Measurements from ENCODE around the gene DYRK2. TPM values are rescaled to one million over a fixed set of nuclear protein-coding genes. Genes with fewer than 3 reads are reported as not detected.

The DYRK2 gene
- total RNA-seq, 1 donor from 2014 or later: 45.8 TPM

GRCh38 chr12:67638694-67639093 is 9.9 kb upstream of the DYRK2 start:
- ATAC-seq (ENCODE audit: poor library complexity) (no peak), DNase-seq (no peak)
- intact Hi-C loops (cut with DNase I): no loop called here

DNA sequence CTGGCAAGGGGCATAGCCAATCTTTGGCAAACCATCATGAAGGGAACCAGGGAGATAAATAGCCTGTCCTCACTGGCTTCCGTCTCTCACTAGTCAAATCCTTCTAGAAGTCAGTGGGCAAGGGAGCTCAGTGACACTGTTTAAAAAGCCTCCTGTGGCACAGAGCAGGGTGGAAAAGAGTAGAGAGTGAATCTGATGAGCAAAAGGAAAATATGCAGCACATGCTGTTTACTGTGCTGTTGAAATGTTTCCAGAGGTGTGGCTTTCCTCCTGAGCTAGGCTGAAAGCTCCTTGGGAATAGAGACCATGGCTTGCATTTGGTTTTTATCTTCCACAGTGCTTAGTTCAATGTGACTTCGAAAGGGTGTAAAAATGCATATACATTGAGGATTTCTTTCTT is 7.7 kb upstream of the DYRK2 start:
- intact Hi-C loops (cut with DNase I): no loop called here
- ATAC-seq (ENCODE audit: poor library complexity) (no peak), DNase-seq (no peak)

DNA sequence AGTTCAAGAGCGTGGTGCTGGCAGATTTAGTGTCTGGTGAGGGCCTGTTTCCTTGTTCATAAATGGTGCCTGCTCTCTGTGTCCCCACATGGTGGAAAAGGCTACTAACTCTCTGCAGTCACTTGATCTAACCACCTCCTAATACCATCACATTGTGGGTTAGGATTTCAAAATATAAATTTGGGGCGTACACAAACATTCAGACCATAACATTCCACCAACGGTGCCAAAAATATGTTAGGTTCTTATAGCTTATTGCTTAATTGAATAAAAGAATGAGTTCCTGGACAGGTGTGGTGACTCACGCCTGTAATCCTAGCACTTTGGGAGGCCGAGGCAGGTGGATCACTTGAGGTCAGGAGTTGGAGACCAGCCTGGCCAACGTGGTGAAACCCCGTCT is 3.4 kb upstream of the DYRK2 start:
- DNase-seq (no peak), ATAC-seq (ENCODE audit: poor library complexity) (no peak)
- intact Hi-C loops (cut with DNase I): no loop called here

- intact Hi-C loops (cut with DNase I): no loop called here
- ATAC-seq (ENCODE audit: poor library complexity) (no peak), DNase-seq (no peak)
These were observed 2.9 kb upstream of the DYRK2 start for GRCh38 chr12:67645601-67646000.

DNA sequence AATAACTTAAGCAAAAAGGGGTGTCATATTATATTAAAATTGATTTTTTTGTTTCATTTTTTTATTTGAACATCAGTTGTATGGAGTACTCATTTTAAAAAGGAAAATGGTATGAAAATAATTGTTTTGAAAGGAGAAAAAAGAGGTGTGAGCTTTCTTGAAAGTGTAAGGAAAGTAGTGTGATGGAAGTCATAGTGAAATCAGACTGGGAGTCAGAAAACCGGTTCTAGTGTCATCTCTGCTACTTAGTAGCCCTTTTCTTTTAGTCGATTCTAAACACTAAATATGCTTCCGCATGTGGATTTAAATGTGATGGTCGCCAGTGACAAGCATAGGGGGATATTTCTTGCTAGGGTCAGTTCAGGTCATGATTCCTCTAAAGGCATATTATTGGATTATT is 1.8 kb upstream of the DYRK2 start:
- DNase-seq (no peak), ATAC-seq (ENCODE audit: poor library complexity) (no peak)
- intact Hi-C loops (cut with DNase I): no loop called here

DNA sequence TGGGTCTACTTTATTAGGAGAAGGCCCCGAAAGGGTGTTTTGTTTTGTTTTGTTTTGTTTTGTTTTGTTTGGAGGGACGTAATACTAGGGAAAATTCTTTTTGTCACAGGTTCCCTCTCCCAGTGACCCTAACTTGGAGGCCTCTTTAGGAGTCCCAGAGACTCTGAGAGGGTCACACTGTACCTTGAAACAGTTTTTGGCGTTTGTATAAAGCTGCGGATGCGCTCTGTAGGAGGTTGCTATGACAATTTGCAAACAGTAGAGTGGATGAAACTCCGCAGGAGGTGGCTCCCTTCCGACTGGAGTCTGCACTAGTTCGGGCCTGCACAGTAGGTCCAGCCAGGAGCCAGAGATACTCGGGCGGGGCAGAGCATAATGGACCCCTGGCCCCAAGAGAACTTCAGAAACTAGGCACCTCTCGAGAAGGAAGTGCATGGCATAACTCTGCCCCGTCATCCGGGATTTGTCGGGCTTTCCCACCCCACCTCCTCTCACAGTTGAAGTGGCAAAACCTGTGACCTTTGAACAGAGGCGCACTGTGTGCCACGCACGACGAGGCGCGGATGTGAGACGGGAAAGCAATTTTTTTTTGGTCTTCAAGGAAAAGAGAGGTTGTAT is 1.3 kb upstream of the DYRK2 start:
- DNase-seq: peak; percentile 53
- ATAC-seq (ENCODE audit: poor library complexity): no peak
- intact Hi-C loops (cut with DNase I): no loop called here

- intact Hi-C loops (cut with DNase I): no loop called here
- ATAC-seq (ENCODE audit: poor library complexity) (peak; percentile 79), DNase-seq (peak; percentile 89)
These were observed 585 bp upstream of the DYRK2 start for GRCh38 chr12:67647799-67648520.

DNA sequence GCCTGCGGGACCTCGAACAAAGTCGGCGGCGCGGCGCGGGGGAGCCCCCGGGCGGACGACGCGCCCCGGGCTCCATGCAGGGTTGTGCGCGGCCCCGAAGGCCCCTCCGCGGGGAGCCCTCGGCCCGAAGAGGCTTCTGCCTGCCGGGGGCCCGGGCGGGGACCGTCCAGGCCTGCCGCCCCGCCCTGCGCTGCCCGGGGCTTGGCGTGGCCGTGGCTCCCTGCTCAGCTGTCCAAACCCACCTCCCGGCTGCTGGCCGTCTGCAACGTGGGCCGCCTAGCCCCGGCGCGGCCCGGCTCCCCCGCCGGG is 670 bp downstream of the DYRK2 start:
- no peak for DNase-seq
- intact Hi-C loops (cut with DNase I): no loop called here

DNA sequence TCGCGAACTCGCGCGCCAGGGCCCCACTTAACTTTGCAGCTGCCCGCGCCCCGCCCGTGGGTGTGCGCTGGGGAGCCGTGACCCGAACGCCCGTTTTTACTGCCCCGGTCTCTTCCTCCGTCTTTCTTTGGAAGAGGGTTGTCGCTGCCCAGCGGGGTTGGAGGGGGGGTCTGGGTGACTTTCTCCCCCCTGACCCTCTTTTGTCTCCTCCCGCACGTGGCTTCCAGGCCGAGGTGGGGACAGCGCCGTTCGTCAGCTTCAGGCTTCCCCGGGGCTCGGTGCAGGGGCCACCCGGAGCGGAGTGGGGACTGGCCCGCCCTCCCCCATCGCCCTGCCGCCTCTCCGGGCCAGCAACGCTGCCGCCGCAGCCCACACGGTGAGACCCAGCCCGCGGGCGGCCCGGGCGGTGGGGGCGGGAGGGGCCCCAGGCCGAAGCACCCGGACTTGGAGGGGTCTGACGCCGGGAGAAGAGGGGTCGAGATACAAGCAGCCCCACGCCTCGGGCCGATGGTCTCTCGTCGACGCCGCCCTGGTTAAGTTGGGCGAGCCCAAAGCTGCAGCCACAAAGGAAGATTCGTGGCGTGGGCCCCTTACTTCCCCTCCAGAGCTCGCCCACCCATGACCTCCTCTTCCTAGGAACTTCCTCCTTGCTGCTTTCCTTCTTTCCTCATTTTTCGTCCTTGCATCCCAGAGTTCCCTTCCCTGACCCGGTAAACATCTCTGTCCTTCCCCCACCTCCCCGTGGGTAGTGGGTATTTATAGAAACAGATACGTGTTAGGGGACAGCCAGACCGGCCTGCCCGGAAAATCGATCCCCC is 1.2 kb downstream of the DYRK2 start:
- ATAC-seq (ENCODE audit: poor library complexity) (peak; percentile 58), DNase-seq (peak; percentile 62)
- intact Hi-C loops (cut with DNase I): loop anchor here (5.0 to 10.0 kb wide), 3 partner anchors 73 to 293 kb away; no protein-coding TSS in a partner anchor

More for the DNA sequence above, 670 bp downstream of the DYRK2 start:
- peak; percentile 28 for ATAC-seq (ENCODE audit: poor library complexity)

GRCh38 chr12:67650388-67651131 is 2.0 kb downstream of the DYRK2 start:
- peak; percentile 66 for DNase-seq
- no peak for ATAC-seq (ENCODE audit: poor library complexity)
- intact Hi-C loops (cut with DNase I): loop anchor here (5.0 to 10.0 kb wide), 3 partner anchors 72 to 292 kb away; no protein-coding TSS in a partner anchor

DNA sequence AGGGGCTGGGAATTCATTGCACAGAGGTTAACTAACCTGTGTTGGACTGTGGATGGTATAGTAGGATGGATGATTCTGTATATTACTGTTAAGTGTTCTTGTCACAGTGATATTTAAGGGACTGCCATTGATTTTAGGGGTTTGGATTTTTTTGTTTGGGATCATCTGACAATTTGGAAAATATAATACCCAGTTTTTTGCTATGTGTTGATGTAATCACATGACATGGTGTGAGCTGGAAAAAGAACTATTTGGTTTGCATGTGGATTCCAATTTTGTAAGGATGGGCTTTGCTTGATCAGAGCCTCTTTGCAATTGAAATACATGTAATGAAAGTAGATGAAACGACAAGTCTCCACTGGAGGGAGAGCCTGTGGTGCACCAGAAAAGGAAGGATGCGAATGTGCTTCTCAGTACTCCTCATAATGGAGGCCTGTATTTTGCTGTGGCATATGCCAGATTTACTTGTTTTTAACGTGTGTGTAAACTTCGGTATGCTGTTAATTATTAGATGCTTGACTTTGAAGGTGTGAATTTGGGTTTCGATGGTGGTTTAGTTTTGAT is 2.7 kb downstream of the DYRK2 start:
- no peak for ATAC-seq (ENCODE audit: poor library complexity)
- intact Hi-C loops (cut with DNase I): loop anchor here (5.0 to 10.0 kb wide), 3 partner anchors 71 to 291 kb away; no protein-coding TSS in a partner anchor
- no peak for DNase-seq

GRCh38 chr12:67655829-67656228 is 7.3 kb downstream of the DYRK2 start:
- intact Hi-C loops (cut with DNase I): loop anchor here (10.0 kb wide), 1 partner anchor 221 kb away; no protein-coding TSS in a partner anchor
- DNase-seq (no peak), ATAC-seq (ENCODE audit: poor library complexity) (peak; percentile 51)

DNA sequence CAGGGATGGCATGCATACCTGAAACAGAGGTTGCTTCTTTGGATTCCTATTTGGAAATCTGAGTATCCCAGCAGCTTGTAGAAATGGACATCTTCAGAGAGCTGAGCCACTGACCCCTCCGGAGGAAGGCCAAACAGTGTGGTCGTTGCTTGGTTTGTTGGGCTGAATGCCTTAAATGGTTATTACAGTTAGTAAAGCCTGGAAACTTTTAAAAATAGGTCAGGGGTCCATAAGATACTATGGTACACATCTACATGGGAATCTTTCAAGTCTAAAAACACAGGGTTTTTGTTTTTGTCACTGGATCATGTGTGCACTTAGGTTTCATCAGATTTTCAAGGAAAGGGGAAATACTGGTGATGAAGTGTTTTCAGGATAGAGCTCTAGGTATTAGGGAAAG is 7.7 kb downstream of the DYRK2 start:
- no peak for DNase-seq
- no peak for ATAC-seq (ENCODE audit: poor library complexity)
- intact Hi-C loops (cut with DNase I): loop anchor here (10.0 kb wide), 1 partner anchor 221 kb away; no protein-coding TSS in a partner anchor

DNA sequence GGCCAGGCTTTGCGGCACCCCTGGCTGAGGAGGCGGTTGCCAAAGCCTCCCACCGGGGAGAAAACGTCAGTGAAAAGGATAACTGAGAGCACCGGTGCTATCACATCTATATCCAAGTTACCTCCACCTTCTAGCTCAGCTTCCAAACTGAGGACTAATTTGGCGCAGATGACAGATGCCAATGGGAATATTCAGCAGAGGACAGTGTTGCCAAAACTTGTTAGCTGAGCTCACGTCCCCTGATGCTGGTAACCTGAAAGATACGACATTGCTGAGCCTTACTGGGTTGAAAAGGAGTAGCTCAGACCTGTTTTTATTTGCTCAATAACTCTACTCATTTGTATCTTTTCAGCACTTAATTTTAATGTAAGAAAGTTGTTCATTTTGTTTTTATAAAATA is 9.9 kb downstream of the DYRK2 start:
- DNase-seq: no peak
- ATAC-seq (ENCODE audit: poor library complexity): peak; percentile 36
- intact Hi-C loops (cut with DNase I): loop anchor here (10.0 kb wide), 1 partner anchor 224 kb away; no protein-coding TSS in a partner anchor

DNA sequence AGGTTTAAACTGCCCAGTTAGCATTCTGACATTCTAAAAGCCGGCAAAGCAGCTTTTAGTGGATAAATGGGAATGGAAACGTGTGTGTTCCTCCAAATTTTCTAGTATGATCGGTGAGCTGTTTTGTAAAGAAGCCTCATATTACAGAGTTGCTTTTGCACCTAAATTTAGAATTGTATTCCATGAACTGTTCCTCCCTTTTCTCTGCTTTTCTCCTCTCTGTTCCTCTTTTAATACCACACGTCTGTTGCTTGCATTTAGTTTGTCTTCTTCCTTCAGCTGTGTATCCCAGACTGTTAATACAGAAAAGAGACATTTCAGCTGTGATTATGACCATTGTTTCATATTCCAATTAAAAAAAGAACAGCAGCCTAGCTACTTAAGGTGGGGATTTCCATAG is 10.7 kb downstream of the DYRK2 start:
- ATAC-seq (ENCODE audit: poor library complexity): no peak
- no peak for DNase-seq
- intact Hi-C loops (cut with DNase I): loop anchor here (10.0 kb wide), 1 partner anchor 224 kb away; no protein-coding TSS in a partner anchor

- DNase-seq (no peak), ATAC-seq (ENCODE audit: poor library complexity) (peak; percentile 27)
- intact Hi-C loops (cut with DNase I): no loop called here
These were observed 12.9 kb downstream of the DYRK2 start for GRCh38 chr12:67661311-67662021.

- ATAC-seq (ENCODE audit: poor library complexity) (peak; percentile 8), DNase-seq (no peak)
- intact Hi-C loops (cut with DNase I): no loop called here
These were observed 14.5 kb downstream of the DYRK2 start for GRCh38 chr12:67662910-67663538.

Measured in Right ventricle myocardium superior (tissue), 1 donor.